SK-N-SH (cell line): Measurements from ENCODE around the gene NARS2. TPM values are rescaled to one million over a fixed set of nuclear protein-coding genes. Genes with fewer than 3 reads are reported as not detected.
"Not testable (repeated sequence)": the region's sequence is repeated elsewhere in the genome, so short reads cannot be mapped to it uniquely, and the experiment has no call there.

Source experiments
- CTCF ChIA-PET: fragments of 300-600, 350-600 bp; formaldehyde crosslinking; extraction: SDS; loops from one replicate; lab custom pipeline; 2021; lab: Yijun Ruan, JAX
- POLR2A ChIA-PET: fragments of 350-600 bp; sonication (Branson Sonifier 250); formaldehyde crosslinking; extraction: SDS; loops from one replicate; lab custom pipeline; 2020; ENCODE audit warnings: antibody characterized with exemption, inconsistent platforms; lab: Yijun Ruan, JAX
- DNase-seq: peaks from one replicate; pipeline ENCODE4 v3.0.0; 2012
- H2AFZ ChIP-seq: fragments of 200-600 bp; sonication (generic); 2 replicates; pipeline ENCODE4 v1.8.1; 2016; ENCODE audit warnings: antibody characterized with exemption, mild to moderate bottlenecking, low read depth
- H3F3A ChIP-seq: fragments of 200-600 bp; sonication (generic); replicated peaks from 2 replicates; pipeline ENCODE3; 2016; ENCODE audit warnings: antibody characterized with exemption, mild to moderate bottlenecking; ENCODE audit not compliant: insufficient read depth
- H3K27ac ChIP-seq, 2 experiments: fragments of 200-500 bp in 1 of 2; fragments of 200-600 bp in 1 of 2; sonication (Bioruptor generic) in 1 of 2; sonication (generic), shearing (Covaris generic) in 1 of 2; 2 replicates each; pipeline versions ENCODE4 v1.5.1 to v1.6.1; 2014 to 2016; ENCODE audit warnings: low read depth in 2 of 2, inconsistent platforms in 1 of 2, low read length in 1 of 2, mild to moderate bottlenecking in 1 of 2, mixed read lengths in 1 of 2
- H3K27me3 ChIP-seq: fragments of 200-600 bp; sonication (generic), shearing (Covaris generic); 2 replicates; pipeline ENCODE4 v1.6.1; 2016; ENCODE audit warnings: mixed run types; ENCODE audit not compliant: insufficient read depth
- H3K36me3 ChIP-seq, 2 experiments: fragments of 200-500 bp in 1 of 2; fragments of 200-600 bp in 1 of 2; sonication (Bioruptor generic) in 1 of 2; sonication (generic) in 1 of 2; replicated peaks in 1 of 2; 2 replicates each; pipeline versions ENCODE3 to v1.5.1; 2014 to 2016; ENCODE audit warnings: low read length in 1 of 2, mild to moderate bottlenecking in 1 of 2; ENCODE audit not compliant: insufficient read depth in 2 of 2, control insufficient read depth in 1 of 2
- H3K4me1 ChIP-seq, 2 experiments: fragments of 200-500 bp in 1 of 2; fragments of 200-600 bp in 1 of 2; sonication (Bioruptor generic) in 1 of 2; sonication (generic), shearing (Covaris generic) in 1 of 2; 2 replicates each; pipeline versions ENCODE4 v1.5.1 to v1.6.1; 2014 to 2016; ENCODE audit warnings: low read depth in 1 of 2, low read length in 1 of 2, mixed run types in 1 of 2; ENCODE audit not compliant: insufficient read depth in 2 of 2, control insufficient read depth in 1 of 2
- H3K4me2 ChIP-seq: fragments of 200-600 bp; sonication (generic), shearing (Covaris generic); 2 replicates; pipeline ENCODE4 v1.6.1; 2017; ENCODE audit warnings: mixed run types
- H3K4me3 ChIP-seq, 2 experiments: fragments of 200-500 bp in 1 of 2; fragments of 200-600 bp in 1 of 2; sonication (Bioruptor generic) in 1 of 2; sonication (generic), shearing (Covaris generic) in 1 of 2; 2 replicates each; pipeline versions ENCODE4 v1.5.1 to v1.8.1; 2014 to 2016; ENCODE audit warnings: low read depth in 2 of 2, inconsistent platforms in 1 of 2, low read length in 1 of 2, mild to moderate bottlenecking in 1 of 2, mixed read lengths in 1 of 2, moderate library complexity in 1 of 2
- H3K79me2 ChIP-seq: fragments of 200-600 bp; sonication (generic); 2 replicates; pipeline ENCODE4 v1.8.1; 2017; ENCODE audit warnings: mild to moderate bottlenecking; ENCODE audit not compliant: insufficient read depth
- H3K9ac ChIP-seq: fragments of 200-600 bp; sonication (generic); 2 replicates; pipeline ENCODE4 v1.6.1; 2017; ENCODE audit warnings: mixed run types
- H3K9me2 ChIP-seq: fragments of 200-600 bp; sonication (generic); 2 replicates; pipeline ENCODE4 v1.6.1; 2017; ENCODE audit warnings: mixed run types
- H3K9me3 ChIP-seq: fragments of 200-600 bp; sonication (generic); 2 replicates; pipeline ENCODE4 v1.6.1; 2017; ENCODE audit warnings: mixed run types, mild to moderate bottlenecking, moderate library complexity
- H4K20me1 ChIP-seq: fragments of 200-600 bp; sonication (generic); 2 replicates; pipeline ENCODE4 v1.6.1; 2017; ENCODE audit warnings: mild to moderate bottlenecking, mixed run types; ENCODE audit not compliant: insufficient read depth
- EZH2phosphoT487 ChIP-seq: fragments of 200-600 bp; sonication (generic); IDR thresholded peaks from 2 replicates; pipeline ENCODE4 v1.6.1; 2017; ENCODE audit warnings: low read depth, mixed run types, mild to moderate bottlenecking, antibody characterized with exemption, moderate library complexity, borderline replicate concordance
- FOXM1 ChIP-seq: IDR thresholded peaks from 2 replicates; pipeline ENCODE4 v1.4.0; 2012; ENCODE audit warnings: low read depth, mild to moderate bottlenecking
- GATA2 ChIP-seq: sonication (generic); formaldehyde crosslinking; IDR thresholded peaks from 2 replicates; pipeline ENCODE4 v1.5.0; 2020; ENCODE audit warnings: mild to moderate bottlenecking, missing genetic modification reagents
- JUND ChIP-seq: IDR thresholded peaks from 2 replicates; pipeline ENCODE4 v1.4.0; 2012
- MXI1 ChIP-seq: IDR thresholded peaks from 2 replicates; pipeline ENCODE4 v1.6.1; 2012; ENCODE audit warnings: mild to moderate bottlenecking, low read depth, low read length, improper control_type of control experiment
- POLR2AphosphoS5 ChIP-seq: IDR thresholded peaks from 2 replicates; pipeline ENCODE4 v1.6.1; 2012; ENCODE audit warnings: low read depth, low read length
- SMC3 ChIP-seq: IDR thresholded peaks from 2 replicates; pipeline ENCODE4 v1.6.1; 2012; ENCODE audit warnings: low read depth, low read length, improper control_type of control experiment
- TAF1 ChIP-seq: IDR thresholded peaks from 2 replicates; pipeline ENCODE4 v1.6.1; 2012; ENCODE audit warnings: low read depth, mild to moderate bottlenecking, low read length, moderate library complexity, borderline replicate concordance
- TCF12 ChIP-seq: IDR thresholded peaks from 2 replicates; pipeline ENCODE4 v1.4.0; 2012
- TEAD4 ChIP-seq: IDR thresholded peaks from 2 replicates; pipeline ENCODE4 v1.4.0; 2012; ENCODE audit warnings: mild to moderate bottlenecking, borderline replicate concordance; ENCODE audit not compliant: insufficient read depth
- YY1 ChIP-seq: IDR thresholded peaks from 2 replicates; pipeline ENCODE4 v1.4.0; 2012; ENCODE audit warnings: low read depth, mild to moderate bottlenecking
- WGBS: methylation state at CpG from one replicate; pipeline ENCODE4 v1.1.6; 2017; ENCODE audit warnings: low lambda C conversion rate; 5-methylcytosine and 5-hydroxymethylcytosine counted together
- polyA plus RNA-seq, 3 experiments: library from polyadenylated mRNA; depleted of rRNA; stranded (reverse); fragments of >200 nt; gene quantifications; 2 replicates each; pipeline ENCODE4 v1.2.3, GENCODE V29; 2012
- TF ChIP-seq, protein P1 (sequence below): IDR thresholded peaks from 2 replicates; pipeline ENCODE4 v1.4.0; 2012; ENCODE audit warnings: low read depth, borderline replicate concordance
- TF ChIP-seq, protein P2 (sequence below): IDR thresholded peaks from 2 replicates; pipeline ENCODE4 v1.4.0; 2012; ENCODE audit warnings: low read depth
- TF ChIP-seq, protein P3 (sequence below): IDR thresholded peaks from 2 replicates; pipeline ENCODE4 v1.4.0; 2012; ENCODE audit warnings: low read depth, borderline replicate concordance

The NARS2 gene
- polyA plus RNA-seq, 1 of the 3 experiments (the other 2 are of a cell fraction): 8.9 TPM

DNA sequence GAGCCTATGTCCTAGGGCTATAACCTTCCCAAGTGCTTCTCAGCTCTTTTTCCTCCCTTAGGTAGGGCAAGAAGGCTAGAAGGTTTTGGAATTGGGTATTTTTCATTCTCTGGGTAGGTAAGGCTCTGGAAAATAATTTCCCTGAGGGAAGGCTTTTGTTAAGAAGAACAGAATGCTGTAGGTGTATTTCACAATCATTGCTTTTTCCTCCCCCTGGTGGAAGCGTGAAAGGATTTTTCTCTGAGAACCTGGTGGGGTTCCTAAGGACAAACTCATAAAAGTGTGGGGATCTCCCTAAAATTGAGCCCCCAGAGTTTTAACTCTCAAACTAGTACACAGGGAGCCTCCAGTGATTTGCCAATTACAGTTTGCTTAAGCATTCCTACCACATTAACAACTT, 41.1 kb upstream of the NARS2 start (continued):
- TF ChIP-seq, protein P1, sequence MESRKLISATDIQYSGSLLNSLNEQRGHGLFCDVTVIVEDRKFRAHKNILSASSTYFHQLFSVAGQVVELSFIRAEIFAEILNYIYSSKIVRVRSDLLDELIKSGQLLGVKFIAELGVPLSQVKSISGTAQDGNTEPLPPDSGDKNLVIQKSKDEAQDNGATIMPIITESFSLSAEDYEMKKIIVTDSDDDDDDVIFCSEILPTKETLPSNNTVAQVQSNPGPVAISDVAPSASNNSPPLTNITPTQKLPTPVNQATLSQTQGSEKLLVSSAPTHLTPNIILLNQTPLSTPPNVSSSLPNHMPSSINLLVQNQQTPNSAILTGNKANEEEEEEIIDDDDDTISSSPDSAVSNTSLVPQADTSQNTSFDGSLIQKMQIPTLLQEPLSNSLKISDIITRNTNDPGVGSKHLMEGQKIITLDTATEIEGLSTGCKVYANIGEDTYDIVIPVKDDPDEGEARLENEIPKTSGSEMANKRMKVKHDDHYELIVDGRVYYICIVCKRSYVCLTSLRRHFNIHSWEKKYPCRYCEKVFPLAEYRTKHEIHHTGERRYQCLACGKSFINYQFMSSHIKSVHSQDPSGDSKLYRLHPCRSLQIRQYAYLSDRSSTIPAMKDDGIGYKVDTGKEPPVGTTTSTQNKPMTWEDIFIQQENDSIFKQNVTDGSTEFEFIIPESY: no peak
- TF ChIP-seq JUND: no peak
- TF ChIP-seq MXI1: no peak
- TF ChIP-seq SMC3: no peak
- TF ChIP-seq YY1: no peak

DNA sequence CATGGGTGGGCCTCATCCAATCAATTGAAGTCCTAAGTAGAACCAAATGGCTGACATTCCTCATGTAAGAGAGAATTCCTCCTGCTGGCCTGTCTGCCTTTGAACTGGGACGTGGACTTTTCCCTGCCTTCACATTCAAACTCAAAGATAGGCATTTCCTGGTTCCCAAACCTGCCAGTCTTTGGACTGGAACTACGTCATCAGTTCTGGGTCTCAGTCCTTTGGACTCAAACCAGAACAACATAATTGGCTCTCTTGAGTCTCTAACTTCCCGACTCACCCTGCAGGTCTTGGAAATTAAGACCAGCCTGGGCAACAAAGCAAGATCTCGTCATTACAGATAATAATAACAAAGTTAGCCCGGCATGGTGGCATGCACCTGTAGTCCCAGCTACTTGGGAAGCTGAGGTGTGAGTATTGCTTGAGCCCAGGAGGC, 38.7 kb upstream of the NARS2 start:
- H2AFZ ChIP-seq: no peak overlapping the region
- no peaks in the 10 kb centered on the region for H3K79me2 ChIP-seq
- no peaks in the 10 kb centered on the region for H3F3A ChIP-seq
- no peak overlapping the region for H3K27ac ChIP-seq
- no peak overlapping the region for H3K9ac ChIP-seq
- H3K9me3 ChIP-seq: no peaks in the 10 kb centered on the region
- 37% methylated on average over 5 of the region's 5 CpGs for WGBS
- H3K27me3 ChIP-seq: no peaks in the 10 kb centered on the region; the same call in 1 of the 2 replicates
- H3K36me3 ChIP-seq: no peaks in the 10 kb centered on the region
- CTCF ChIA-PET: no interaction called here
- no peak overlapping the region for H3K4me3 ChIP-seq
- H3K4me2 ChIP-seq: no peak overlapping the region
- H3K9me2 ChIP-seq: no peaks in the 10 kb centered on the region
- POLR2A ChIA-PET: no interaction called here
- H4K20me1 ChIP-seq: no peaks in the 10 kb centered on the region
- no peaks in the 10 kb centered on the region for H3K4me1 ChIP-seq
- DNase-seq: no peak
- TF ChIP-seq GATA2 (CRISPR knock-in tag) (no peak), TEAD4 (no peak)

DNA sequence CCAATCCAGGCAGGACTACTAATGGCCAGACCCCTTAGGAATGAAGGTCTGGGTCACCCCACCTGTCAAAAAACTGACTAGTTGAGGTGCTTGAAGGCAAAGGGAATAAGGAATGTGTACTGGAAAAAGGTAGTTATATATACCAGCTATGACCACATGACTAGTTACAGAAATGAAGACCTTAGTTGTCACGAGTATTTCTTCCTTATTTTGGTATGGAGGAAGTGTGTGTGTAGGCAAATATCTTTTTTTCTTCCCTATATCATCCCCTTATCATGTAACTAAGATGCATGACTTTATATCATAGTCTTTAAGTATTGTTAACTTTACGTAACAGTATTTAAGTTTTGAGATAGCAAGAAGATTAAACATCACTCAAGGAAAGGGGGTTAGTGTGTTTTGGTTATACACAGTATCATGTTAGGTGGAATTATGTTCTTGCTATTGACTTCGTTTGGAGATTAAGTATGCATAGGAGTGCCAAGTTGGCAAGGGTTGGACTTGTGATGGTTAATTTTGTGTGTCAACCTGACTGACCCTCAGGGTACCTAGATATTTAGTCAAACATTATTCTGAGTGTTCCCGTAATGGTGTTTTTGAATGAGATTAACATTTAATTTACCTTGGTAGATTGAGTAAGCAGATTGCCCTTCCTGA, 38.2 kb upstream of the NARS2 start:
- H3K79me2 ChIP-seq: no peaks in the 10 kb centered on the region
- ChIA-PET CTCF (no interaction called here), POLR2A (no interaction called here)
- H3F3A ChIP-seq: no peaks in the 10 kb centered on the region
- no peak overlapping the region for H3K27ac ChIP-seq
- H3K4me1 ChIP-seq: no peaks in the 10 kb centered on the region
- no peak for TF ChIP-seq EZH2phosphoT487
- no peak for TF ChIP-seq TCF12
- TF ChIP-seq FOXM1: no peak
- TF ChIP-seq SMC3: no peak
- TF ChIP-seq, protein P1: no peak
- TF ChIP-seq TAF1: no peak
- TF ChIP-seq, protein P2, sequence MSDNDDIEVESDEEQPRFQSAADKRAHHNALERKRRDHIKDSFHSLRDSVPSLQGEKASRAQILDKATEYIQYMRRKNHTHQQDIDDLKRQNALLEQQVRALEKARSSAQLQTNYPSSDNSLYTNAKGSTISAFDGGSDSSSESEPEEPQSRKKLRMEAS: no peak
- TF ChIP-seq GATA2 (CRISPR knock-in tag): no peak
- TF ChIP-seq, protein P3, sequence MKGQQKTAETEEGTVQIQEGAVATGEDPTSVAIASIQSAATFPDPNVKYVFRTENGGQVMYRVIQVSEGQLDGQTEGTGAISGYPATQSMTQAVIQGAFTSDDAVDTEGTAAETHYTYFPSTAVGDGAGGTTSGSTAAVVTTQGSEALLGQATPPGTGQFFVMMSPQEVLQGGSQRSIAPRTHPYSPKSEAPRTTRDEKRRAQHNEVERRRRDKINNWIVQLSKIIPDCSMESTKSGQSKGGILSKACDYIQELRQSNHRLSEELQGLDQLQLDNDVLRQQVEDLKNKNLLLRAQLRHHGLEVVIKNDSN: no peak
- no peak for TF ChIP-seq POLR2AphosphoS5
- no peaks in the 10 kb centered on the region; the same call in 1 of the 2 replicates for H3K27me3 ChIP-seq
- no peaks in the 10 kb centered on the region for H3K9me3 ChIP-seq
- no peak for DNase-seq
- no peaks in the 10 kb centered on the region for H3K9me2 ChIP-seq
- H3K4me3 ChIP-seq: no peak overlapping the region
- H3K36me3 ChIP-seq: no peaks in the 10 kb centered on the region
- no peaks in the 10 kb centered on the region for H4K20me1 ChIP-seq
- H3K9ac ChIP-seq: no peak overlapping the region
- H3K4me2 ChIP-seq: no peak overlapping the region
- no peak overlapping the region for H2AFZ ChIP-seq
- 38% methylated on average over 4 of the region's 4 CpGs for WGBS

DNA sequence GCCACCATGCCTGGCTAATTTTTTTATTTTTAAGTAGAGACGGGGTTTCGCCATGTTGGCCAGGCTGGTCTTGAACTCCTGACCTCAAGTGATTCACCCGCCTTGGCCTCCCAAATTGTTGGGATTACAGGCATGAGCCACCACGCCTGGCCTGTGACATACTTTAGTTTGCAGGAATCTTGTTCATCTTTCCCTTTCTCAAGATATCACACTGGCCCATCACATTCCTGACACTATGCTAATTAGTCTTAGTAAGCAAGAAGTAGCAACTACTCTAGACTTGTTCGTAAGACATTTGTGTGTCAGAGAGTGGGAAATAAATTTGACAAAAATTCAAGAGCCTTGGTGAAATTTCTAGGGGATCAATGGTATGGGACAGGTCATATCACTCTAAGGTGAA, 34.7 kb upstream of the NARS2 start:
- DNase-seq, H4K20me1 ChIP-seq, POLR2A ChIA-PET, H3K79me2 ChIP-seq, H3F3A ChIP-seq, H3K9me3 ChIP-seq, H3K9ac ChIP-seq, H3K4me2 ChIP-seq, H3K4me3 ChIP-seq, H2AFZ ChIP-seq, H3K27ac ChIP-seq, H3K4me1 ChIP-seq, H3K27me3 ChIP-seq, H3K36me3 ChIP-seq, H3K9me2 ChIP-seq: not testable (repeated sequence)
- 74% methylated on average over 5 of the region's 5 CpGs for WGBS
- CTCF ChIA-PET: interaction anchor here (1.4 kb wide), 1 partner anchor 23 kb away, joined by 3 read pairs; no protein-coding TSS in a partner anchor
